Spleen (tissue), 11 donors: ENCODE measurements around the gene SHMT2. TPM values are rescaled to one million over a fixed set of nuclear protein-coding genes. Genes with fewer than 3 reads are reported as not detected.
A peak's percentile ranks its signal among the peaks of the same experiment; 100 is the strongest.

Experiments
- DNase-seq: peaks from one replicate; pipeline ENCODE4 v3.0.0-alpha.2; 2020
- H3K27ac ChIP-seq, 8 donors: fragments of 200-600 bp; sonication (generic) in 7 of 8; 1 replicate in 4 of 8; 2 replicates in 4 of 8; pipeline versions ENCODE4 v1.5.0 to v1.8.0; 2016 to 2021; ENCODE audit warnings: inconsistent platforms in 4 of 8, mild to moderate bottlenecking in 4 of 8, moderate library complexity in 1 of 8
- H3K27me3 ChIP-seq, 7 donors: fragments of 200-600 bp; sonication (generic) in 6 of 7; replicated peaks in 1 of 7; 1 replicate in 4 of 7; 2 replicates in 3 of 7; pipeline versions ENCODE4 v1.5.0 to v1.8.0; 2016 to 2021; ENCODE audit warnings: inconsistent platforms in 3 of 7, mild to moderate bottlenecking in 1 of 7
- H3K36me3 ChIP-seq, 6 donors: fragments of 200-600 bp; sonication (generic) in 5 of 6; 1 replicate in 4 of 6; 2 replicates in 2 of 6; pipeline versions ENCODE4 v1.5.0 to v1.8.0; 2016 to 2021; ENCODE audit warnings: inconsistent platforms in 2 of 6
- H3K4me1 ChIP-seq, 6 donors: fragments of 200-600 bp; sonication (generic) in 5 of 6; 1 replicate in 3 of 6; 2 replicates in 3 of 6; pipeline versions ENCODE4 v1.5.0 to v1.8.0; 2016 to 2021; ENCODE audit warnings: inconsistent platforms in 3 of 6
- H3K4me3 ChIP-seq, 8 donors: fragments of 200-600 bp; sonication (generic) in 7 of 8; 1 replicate in 4 of 8; 2 replicates in 4 of 8; pipeline versions ENCODE4 v1.5.0 to v1.8.0; 2016 to 2021; ENCODE audit warnings: inconsistent platforms in 4 of 8, mild to moderate bottlenecking in 4 of 8, moderate library complexity in 2 of 8
- H3K9me3 ChIP-seq, 8 donors: fragments of 200-600 bp; sonication (generic) in 7 of 8; 1 replicate in 4 of 8; 2 replicates in 4 of 8; pipeline versions ENCODE4 v1.5.0 to v1.8.0; 2016 to 2021; ENCODE audit warnings: inconsistent platforms in 4 of 8
- POLR2A ChIP-seq, 3 donors: fragments of 450-650 bp; IDR thresholded peaks; one replicate each; pipeline ENCODE4 v1.5.1; 2017; ENCODE audit warnings: antibody characterized with exemption in 3 of 3, mild to moderate bottlenecking in 1 of 3
- POLR2AphosphoS5 ChIP-seq, 3 donors: sonication (generic); formaldehyde crosslinking; IDR thresholded peaks; one replicate each; pipeline ENCODE4 v1.5.1; 2017; ENCODE audit warnings: antibody characterized with exemption in 3 of 3
- whole genome bisulfite sequencing, 5 donors: extraction: QIAGEN DNeasy Blood & Tissue Kit in 3 of 5; methylation state at CpG; one replicate each; pipeline versions ENCODE4 v1.1.5 to v1.1.7; 2013 to 2018; 5-methylcytosine and 5-hydroxymethylcytosine counted together
- intact Hi-C: fragments of 100-400 bp; cut with DNase I; formaldehyde crosslinking; loops from one replicate; pipeline ENCODE4 v1.15.0; 2023; ENCODE audit warnings: low total_unique reads
- polyA plus RNA-seq, 3 donors: library from polyadenylated mRNA; stranded (reverse); fragments of 200-250 nt; gene quantifications; one replicate each; pipeline ENCODE4 v1.2.1, GENCODE V29; 2013
- total RNA-seq, 7 donors: library from RNA; depleted of rRNA in 3 of 7; stranded (reverse); fragments of >200 nt in 3 of 7; fragmentation: NEBNext Ultra II Directional in 4 of 7; extraction: Animal tissue kit (Norgen Biotek cat#: 25700) in 4 of 7; gene quantifications; one replicate each; pipeline versions ENCODE4 v1.1.0 to v1.2.1, GENCODE V29; 2016 to 2021
- TF ChIP-seq, protein P1 (sequence below), 11 experiments: fragments of 200-600 bp in 7 of 11; fragments of 450-650 bp in 4 of 11; sonication (generic) in 4 of 11; IDR thresholded peaks in 8 of 11; conservative IDR thresholded peaks in 3 of 11; 1 replicate in 7 of 11; 2 replicates in 4 of 11; pipeline versions ENCODE4 v1.4.0 to v1.8.0; 2016 to 2021; ENCODE audit warnings: antibody characterized with exemption in 11 of 11, inconsistent platforms in 4 of 11, mild to moderate bottlenecking in 1 of 11
- donor health status: healthy with polysubstance abuse.
- donor health status: DM: no; HTN: no; CAD: no; lungs with moderate emphysema.
- donor health status: DM: no; HTN: no; CAD: no.
- donor health status: Bipolar disorder and iron deficiency.
- donor health status: healthy.
- donor health status: DM: no; HTN: no; CAD: no.
- donor health status: DM: yes; HTN: yes; CAD: no.

Gene SHMT2
- total and polyA plus RNA-seq, 10 donors: 47.3 to 86.6 (median 62.9) TPM

DNA sequence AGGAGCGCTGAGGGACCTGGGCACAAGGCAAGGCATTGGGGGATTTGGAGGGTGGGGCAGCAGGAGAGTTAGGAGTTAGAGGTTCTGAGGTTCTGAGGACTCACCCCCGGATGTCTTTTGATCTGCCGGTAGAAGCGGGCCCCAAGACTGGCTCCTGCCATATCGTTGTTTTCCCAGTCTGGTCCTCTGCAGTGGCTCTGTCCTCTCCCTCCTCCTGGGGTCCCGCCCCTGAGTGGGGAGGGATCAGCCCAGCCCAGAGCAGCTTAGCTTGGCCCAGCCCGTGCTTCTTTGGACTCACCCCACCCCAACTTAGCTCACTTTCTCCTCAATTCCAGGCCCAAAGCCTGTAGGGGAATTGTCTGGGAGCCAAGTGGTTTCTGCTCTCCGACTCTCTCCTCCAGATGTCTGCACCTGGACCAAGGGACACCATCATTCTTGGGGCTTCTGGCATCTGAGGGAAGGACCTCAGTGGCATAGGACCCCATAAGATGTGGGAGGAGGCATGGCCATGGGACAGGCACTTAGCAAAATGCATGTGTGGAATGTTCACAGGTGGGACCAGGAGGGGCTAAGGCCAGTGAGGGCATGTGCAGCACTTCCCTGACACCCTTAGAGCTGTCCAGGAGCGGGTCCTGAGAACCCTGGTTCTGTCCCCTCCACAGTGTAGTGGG lies 7.5 kb downstream of the SHMT2 start:
- WGBS, 5 donors: 23 to 31% (median 28%) methylated on average over 9 of the region's 9 CpGs
- peak overlapping the region in 6 of 8 donors; percentile 27 to 88 (median 80) for H3K27ac ChIP-seq
- no peaks in the 10 kb centered on the region for H3K9me3 ChIP-seq
- intact Hi-C loops: no loop called here
- peak overlapping the region in 7 of 8 donors; percentile 28 to 61 (median 33) for H3K4me3 ChIP-seq
- peak; percentile 74 for DNase-seq
- H3K4me1 ChIP-seq: peaks cover 52 to 100% (median 89%) of the 10 kb centered on the region in 6 donors
- TF ChIP-seq POLR2AphosphoS5 (IDR thresholded peaks at IDR 0.05) (peak in 1 of 3 donors; percentile 50), POLR2A (IDR thresholded peaks at IDR 0.05) (no peak)
- H3K27me3 ChIP-seq: peaks cover 0 to 71% (median 60%) of the 10 kb centered on the region in 7 donors
- H3K36me3 ChIP-seq: peaks cover 0 to 37% (median 24%) of the 10 kb centered on the region in 6 donors

DNA sequence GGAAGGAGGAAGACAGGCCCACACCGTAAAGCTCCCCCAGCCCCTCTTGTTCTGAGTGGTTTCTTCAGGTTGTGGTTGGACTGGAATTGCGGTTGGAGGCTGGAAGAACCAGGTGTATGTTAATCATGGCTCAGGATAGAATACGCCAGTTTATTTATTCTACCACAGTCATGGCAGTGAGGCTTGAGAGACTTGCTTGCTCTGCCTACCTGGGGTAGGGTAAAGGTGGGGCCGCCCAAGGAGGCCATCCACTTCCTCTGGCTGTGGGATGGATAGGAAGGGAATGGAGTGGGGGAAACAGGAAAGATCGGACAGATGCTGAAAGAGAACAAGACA lies 8.1 kb downstream of the SHMT2 start:
- WGBS, 5 donors: 35 to 46% (median 41%) methylated on average over 5 of the region's 5 CpGs
- no peaks in the 10 kb centered on the region for H3K9me3 ChIP-seq
- H3K27me3 ChIP-seq: peaks cover 0 to 76% (median 65%) of the 10 kb centered on the region in 7 donors
- intact Hi-C loops: no loop called here
- peaks cover 56 to 100% (median 91%) of the 10 kb centered on the region in 6 donors for H3K4me1 ChIP-seq
- H3K4me3 ChIP-seq: peak overlapping the region in 2 of 8 donors; percentile 49 to 77
- no peak for TF ChIP-seq POLR2A (IDR thresholded peaks at IDR 0.05)
- TF ChIP-seq, protein P1, sequence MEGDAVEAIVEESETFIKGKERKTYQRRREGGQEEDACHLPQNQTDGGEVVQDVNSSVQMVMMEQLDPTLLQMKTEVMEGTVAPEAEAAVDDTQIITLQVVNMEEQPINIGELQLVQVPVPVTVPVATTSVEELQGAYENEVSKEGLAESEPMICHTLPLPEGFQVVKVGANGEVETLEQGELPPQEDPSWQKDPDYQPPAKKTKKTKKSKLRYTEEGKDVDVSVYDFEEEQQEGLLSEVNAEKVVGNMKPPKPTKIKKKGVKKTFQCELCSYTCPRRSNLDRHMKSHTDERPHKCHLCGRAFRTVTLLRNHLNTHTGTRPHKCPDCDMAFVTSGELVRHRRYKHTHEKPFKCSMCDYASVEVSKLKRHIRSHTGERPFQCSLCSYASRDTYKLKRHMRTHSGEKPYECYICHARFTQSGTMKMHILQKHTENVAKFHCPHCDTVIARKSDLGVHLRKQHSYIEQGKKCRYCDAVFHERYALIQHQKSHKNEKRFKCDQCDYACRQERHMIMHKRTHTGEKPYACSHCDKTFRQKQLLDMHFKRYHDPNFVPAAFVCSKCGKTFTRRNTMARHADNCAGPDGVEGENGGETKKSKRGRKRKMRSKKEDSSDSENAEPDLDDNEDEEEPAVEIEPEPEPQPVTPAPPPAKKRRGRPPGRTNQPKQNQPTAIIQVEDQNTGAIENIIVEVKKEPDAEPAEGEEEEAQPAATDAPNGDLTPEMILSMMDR (IDR thresholded peaks at IDR 0.05 in 8 of 11, conservative IDR thresholded peaks at IDR 0.05 in 3 of 11): no peak
- no peak for TF ChIP-seq POLR2AphosphoS5 (IDR thresholded peaks at IDR 0.05)
- DNase-seq: no peak
- H3K36me3 ChIP-seq: peaks cover 0 to 32% (median 19%) of the 10 kb centered on the region in 6 donors
- H3K27ac ChIP-seq: peak overlapping the region in 2 of 8 donors; percentile 45 to 88

DNA sequence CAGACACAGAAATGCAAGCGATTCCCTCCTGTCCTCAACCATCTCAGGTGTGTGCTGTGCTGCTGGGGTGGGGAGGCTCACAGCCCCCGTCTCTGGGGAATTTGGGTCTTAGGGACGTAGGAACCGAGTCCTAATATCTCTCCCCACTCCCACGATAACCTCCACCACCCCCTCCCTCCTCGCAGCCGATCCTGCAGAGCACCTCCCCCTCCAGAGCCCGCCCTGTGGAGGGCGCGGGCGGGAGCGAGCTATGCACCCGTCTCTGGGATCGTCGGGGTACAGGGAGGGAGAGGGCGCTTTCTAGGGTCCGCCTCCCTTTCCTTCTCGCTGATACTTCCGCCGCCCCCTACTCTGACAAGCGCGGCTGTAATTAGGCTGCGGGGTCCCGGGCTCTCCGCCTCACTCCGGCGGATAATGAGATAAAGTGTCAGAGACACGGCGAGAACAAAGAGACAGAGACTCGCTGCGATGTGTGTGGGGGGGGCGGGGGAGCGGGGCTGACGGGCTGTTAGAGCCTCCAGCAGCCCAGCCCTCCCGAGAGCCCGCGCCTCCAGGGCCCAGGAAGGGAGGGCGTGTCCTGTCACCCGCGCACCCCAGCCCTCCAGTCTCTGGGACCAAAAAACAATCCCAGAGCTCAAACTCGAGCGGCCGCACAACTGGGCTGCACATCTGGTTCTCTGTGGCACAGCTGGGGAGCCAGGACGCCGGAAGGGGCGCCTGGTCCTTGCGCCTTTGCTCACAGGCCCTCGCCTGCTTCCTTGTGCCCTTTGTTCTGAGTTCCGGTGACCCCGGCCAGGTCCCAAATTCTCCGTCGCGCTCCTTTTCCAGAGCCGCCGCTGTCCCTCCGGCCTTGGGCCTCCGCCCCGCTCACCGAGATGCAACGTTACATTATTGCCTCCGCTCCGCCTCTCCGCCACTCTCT lies 8.7 kb downstream of the SHMT2 start:
- peak overlapping the region in 4 of 8 donors; percentile 14 to 45 (median 21) for H3K27ac ChIP-seq
- peaks cover 0 to 82% (median 71%) of the 10 kb centered on the region in 7 donors for H3K27me3 ChIP-seq
- no peak for TF ChIP-seq POLR2A (IDR thresholded peaks at IDR 0.05)
- TF ChIP-seq POLR2AphosphoS5 (IDR thresholded peaks at IDR 0.05): no peak
- TF ChIP-seq, protein P1 (IDR thresholded peaks at IDR 0.05 in 8 of 11, conservative IDR thresholded peaks at IDR 0.05 in 3 of 11): no peak
- peaks cover 0 to 25% (median 12%) of the 10 kb centered on the region in 6 donors for H3K36me3 ChIP-seq
- no peaks in the 10 kb centered on the region for H3K9me3 ChIP-seq
- DNase-seq: peak; percentile 81
- intact Hi-C loops: loop anchor here (2.0 kb wide), 1 partner anchor 21 kb away; the partner anchor contains the start of gene NXPH4
- peaks cover 62 to 100% (median 94%) of the 10 kb centered on the region in 6 donors for H3K4me1 ChIP-seq
- 4 to 7% (median 6%) methylated on average over 53 to 63 of the region's 63 CpGs for WGBS, 5 donors
- H3K4me3 ChIP-seq: peak overlapping the region; percentile 16 to 77 (median 51)

DNA sequence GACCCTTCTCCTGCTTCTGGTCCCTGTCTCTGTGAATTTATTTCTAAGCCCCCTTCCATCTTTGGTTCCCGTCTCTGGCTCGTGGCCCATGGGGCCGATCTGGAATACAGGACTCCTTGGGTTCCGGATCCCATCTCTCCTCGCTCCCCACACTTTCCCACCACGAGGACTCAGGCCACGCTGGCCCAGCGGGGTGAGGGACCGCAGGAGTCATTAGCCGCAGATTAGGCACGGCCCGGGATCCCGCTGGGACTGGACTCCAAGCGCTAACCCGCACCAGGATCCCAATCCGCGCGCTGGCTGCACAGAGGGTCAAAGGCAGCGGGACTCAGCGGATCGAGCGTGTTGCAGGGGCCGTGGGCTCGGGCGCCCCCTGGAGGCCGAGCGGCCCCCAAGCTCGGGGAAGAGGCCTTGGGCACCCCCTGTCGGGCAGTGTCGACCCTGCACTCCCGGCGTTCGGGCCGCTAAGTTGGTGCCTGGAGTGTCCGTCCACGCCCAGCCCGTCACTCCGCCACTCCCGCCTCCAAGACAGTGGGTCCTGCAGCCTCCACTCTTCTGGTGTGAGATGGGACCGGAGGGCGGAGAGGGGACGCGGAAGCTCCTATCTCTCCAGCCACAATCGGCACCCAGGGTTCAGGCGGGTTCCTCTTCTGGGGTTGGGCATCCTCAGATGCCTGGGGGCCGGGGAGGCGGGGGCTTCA lies 9.5 kb downstream of the SHMT2 start:
- intact Hi-C loops: loop anchor here (2.0 kb wide), 1 partner anchor 22 kb away; the partner anchor contains the start of gene NXPH4
- peak; percentile 97 for DNase-seq
- WGBS, 5 donors: 1 to 12% (median 2%) methylated on average over 10 to 47 of the region's 47 CpGs
- TF ChIP-seq, protein P1 (IDR thresholded peaks at IDR 0.05 in 8 of 11, conservative IDR thresholded peaks at IDR 0.05 in 3 of 11): peak; percentile 100
- no peak for TF ChIP-seq POLR2A (IDR thresholded peaks at IDR 0.05)
- TF ChIP-seq POLR2AphosphoS5 (IDR thresholded peaks at IDR 0.05): peak; percentile 51 to 82 (median 67)
- H3K27me3 ChIP-seq: peaks cover 0 to 90% (median 79%) of the 10 kb centered on the region in 7 donors
- peaks cover 0 to 17% (median 4%) of the 10 kb centered on the region in 6 donors for H3K36me3 ChIP-seq
- peaks cover 69 to 100% (median 95%) of the 10 kb centered on the region in 6 donors for H3K4me1 ChIP-seq
- peak overlapping the region; percentile 16 to 77 (median 51) for H3K4me3 ChIP-seq
- no peaks in the 10 kb centered on the region for H3K9me3 ChIP-seq
- H3K27ac ChIP-seq: peak overlapping the region in 4 of 8 donors; percentile 18 to 68 (median 32)
